Right hindlimb (tissue), 1 donor: ENCODE results near the gene HOXA9.

Experiments
- DNase-seq: peaks from one replicate; pipeline ENCODE4 v3.0.0-alpha.2; 2018

The HOXA9 gene

GRCh38 chr7:27151931-27152815, 13.2 kb downstream of the HOXA9 start, which contains the start of gene HOXA3:
HOXA3 (minus strand) TSS chr7:27152583; CDS start chr7:27110640, 41,943 bp downstream.
- peak; percentile 88 for DNase-seq

- peak; percentile 69 for DNase-seq
Observed at GRCh38 chr7:27151341-27151930, 13.9 kb downstream of the HOXA9 start.

GRCh38 chr7:27150568-27151340, 14.6 kb downstream of the HOXA9 start:
- DNase-seq, result peak; percentile 90

- no peak for DNase-seq
Observed at GRCh38 chr7:27149842-27150567, 15.3 kb downstream of the HOXA9 start.

- peak; percentile 36 for DNase-seq
Observed at GRCh38 chr7:27148756-27149641, 16.3 kb downstream of the HOXA9 start.

GRCh38 chr7:27148031-27148755, 17.1 kb downstream of the HOXA9 start:
- DNase-seq, result peak; percentile 61

- peak; percentile 76 for DNase-seq
Observed at GRCh38 chr7:27147199-27148030, 17.9 kb downstream of the HOXA9 start, which contains the start of gene HOXA6. HOXA6 (minus strand) TSS chr7:27147774; CDS start chr7:27147749, 25 bp downstream.

- peak; percentile 19 for DNase-seq
Observed at GRCh38 chr7:27146491-27147198, 18.7 kb downstream of the HOXA9 start.

GRCh38 chr7:27145914-27146412, 19.4 kb downstream of the HOXA9 start:
- DNase-seq, result no peak

GRCh38 chr7:27145165-27145913, 20.0 kb downstream of the HOXA9 start:
- DNase-seq, result peak; percentile 37

- peak; percentile 35 for DNase-seq
Observed at GRCh38 chr7:27144781-27145164, 20.6 kb downstream of the HOXA9 start.

- DNase-seq, result peak; percentile 21
Observed at GRCh38 chr7:27143950-27144780, 21.2 kb downstream of the HOXA9 start.

- peak; percentile 83 for DNase-seq
Observed at GRCh38 chr7:27143023-27143949, 22.1 kb downstream of the HOXA9 start, which contains the start of gene HOXA5. HOXA5 (minus strand) TSS chr7:27143681; CDS start chr7:27143607, 74 bp downstream.

GRCh38 chr7:27142580-27143022, 22.7 kb downstream of the HOXA9 start:
- no peak for DNase-seq

- DNase-seq, result peak; percentile 43
Observed at GRCh38 chr7:27141923-27142579, 23.3 kb downstream of the HOXA9 start.
